Forelimb muscle (tissue), 1 donor: Measurements from ENCODE around the gene GSTO1. TPM values are rescaled to one million over a fixed set of nuclear protein-coding genes. Genes with fewer than 3 reads are reported as not detected.
"Not testable (repeated sequence)": the region's sequence is repeated elsewhere in the genome, so short reads cannot be mapped to it uniquely, and the experiment has no call there.

Experiments used
- DNase-seq: peaks from one replicate; pipeline ENCODE4 v3.0.0-alpha.2; 2013; ENCODE audit warnings: low read depth
- polyA plus RNA-seq: library from polyadenylated mRNA; unstranded; fragments of 120-200 nt; gene quantifications from one replicate; pipeline ENCODE4 v1.2.1, GENCODE V29; 2013; ENCODE audit not compliant: insufficient read length

Gene GSTO1
- polyA plus RNA-seq: 34.6 TPM

DNA sequence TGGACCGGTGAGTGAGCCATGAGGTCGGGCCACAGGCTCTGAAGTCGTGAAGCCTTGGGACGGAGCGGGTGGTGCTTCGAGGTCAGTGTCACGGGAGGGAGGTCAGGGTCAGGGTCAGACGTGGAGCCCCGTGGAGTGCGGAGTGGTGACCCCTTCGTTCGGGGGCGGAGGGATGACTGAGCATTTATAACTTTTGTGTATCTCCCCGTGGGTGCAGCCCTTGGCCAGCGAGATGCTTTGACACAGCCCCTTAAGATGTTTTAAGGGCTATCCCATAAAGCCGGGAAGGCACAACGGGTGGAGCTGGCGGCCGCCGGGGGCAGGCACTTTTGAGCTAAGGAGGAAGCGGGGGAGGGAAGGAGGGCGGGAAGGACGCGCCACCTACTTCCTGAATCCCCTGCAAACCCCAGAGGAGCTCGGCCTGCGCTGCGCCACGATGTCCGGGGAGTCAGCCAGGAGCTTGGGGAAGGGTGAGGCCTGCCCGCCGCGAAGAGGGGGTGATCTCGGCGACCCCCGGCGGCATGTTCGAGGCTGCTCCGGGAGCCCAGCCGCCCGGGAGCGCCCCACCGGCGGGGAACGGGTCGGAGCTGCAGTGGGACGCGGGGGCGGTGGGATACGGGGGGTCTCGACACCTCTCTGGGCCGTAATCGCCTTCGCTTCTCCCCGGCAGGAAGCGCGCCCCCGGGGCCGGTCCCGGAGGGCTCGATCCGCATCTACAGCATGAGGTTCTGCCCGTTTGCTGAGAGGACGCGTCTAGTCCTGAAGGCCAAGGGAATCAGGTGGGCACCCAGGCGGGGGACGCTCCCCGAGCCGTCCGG, at the start of gene GSTO1:
Gene GSTO1 (plus strand): TSS at position 400 of the 818 bp plus-strand sequence. CDS start 37 bp downstream, at position 437.
- no peak for DNase-seq

DNA sequence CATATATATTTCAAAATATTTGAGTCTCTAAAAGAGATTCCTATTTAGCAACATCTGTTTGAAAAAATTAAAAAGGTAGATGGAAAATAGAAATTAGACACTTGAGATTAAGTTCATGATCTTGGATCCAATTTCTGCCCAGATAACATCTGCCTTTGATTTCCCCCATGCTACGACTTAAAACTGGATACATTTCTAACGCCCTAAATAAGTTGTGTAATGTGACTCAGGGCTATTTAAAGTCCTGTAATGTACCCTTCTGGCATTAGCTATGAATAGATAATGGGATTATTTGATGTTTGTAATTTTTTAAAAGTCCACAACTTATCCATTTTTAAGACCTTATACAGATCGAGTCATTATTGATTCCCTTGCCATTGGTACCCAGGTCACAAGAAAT, 46.0 kb upstream of the GSTO1 start:
- no peak for DNase-seq

DNA sequence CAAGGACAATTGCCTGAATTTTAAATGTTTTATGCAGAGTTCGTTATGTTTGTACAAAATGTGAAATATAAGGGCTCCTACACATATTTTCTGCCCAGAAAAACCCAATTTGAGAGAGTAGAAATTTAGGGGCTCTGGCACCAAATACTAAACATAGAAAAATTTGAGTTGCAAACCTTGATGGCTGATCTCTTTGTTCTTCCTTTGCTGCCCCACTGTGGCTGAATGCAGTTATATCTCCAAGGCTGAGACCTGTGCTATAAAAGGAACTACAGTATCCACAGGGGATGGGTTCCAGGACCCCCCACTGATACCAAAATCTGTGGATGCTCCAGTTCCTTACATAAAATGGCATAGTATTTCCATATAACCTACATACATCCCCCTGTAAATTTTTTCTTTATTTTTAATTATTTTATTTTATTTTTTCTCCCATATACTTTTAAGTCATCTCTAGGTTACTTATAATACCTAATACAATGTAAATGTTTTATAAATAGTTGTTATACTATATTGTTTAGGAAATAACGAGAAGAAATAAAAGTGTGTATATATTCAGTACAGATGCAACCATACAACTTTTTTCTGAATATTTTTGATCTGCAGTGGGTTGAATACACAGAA, 45.0 kb upstream of the GSTO1 start:
- DNase-seq: no peak

DNA sequence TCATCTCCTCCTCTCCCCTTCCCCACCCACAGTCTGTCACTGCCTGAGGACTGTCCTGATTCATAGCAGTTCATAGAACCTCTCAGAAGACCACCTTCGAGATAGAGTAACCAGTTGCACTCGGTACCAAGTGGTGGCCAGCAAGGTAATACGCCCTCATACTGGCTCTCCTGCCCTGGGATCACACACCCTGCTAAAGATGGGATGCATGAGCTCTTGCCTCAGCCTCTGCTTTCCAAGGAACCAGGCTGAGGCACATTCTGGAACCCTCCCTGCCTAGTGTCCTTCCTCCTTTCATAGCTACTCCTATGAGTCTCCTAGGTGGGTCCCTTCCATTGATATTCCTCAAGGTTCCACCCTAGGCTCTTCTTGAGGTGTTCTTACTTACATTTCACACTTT, 38.1 kb upstream of the GSTO1 start:
- DNase-seq: no peak

DNA sequence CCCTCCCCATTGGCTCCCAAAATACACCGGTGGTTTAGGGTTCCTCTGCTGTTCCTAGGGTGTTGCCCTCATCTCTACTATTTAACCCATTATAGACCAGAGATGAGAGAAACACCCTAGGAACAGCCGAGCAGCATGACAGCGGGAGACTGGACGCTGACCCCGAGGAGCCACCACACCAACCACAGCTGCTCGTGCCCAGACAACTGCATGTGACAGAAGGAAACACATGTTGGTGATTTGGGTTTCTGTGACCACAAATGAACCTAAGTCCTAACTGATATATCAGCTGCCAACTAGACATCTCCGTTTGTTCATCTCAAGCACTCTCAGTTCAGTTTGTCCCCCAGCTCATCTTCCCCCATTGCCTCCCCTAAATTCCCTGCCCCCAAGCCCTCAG, 35.9 kb upstream of the GSTO1 start:
- DNase-seq: no peak

DNA sequence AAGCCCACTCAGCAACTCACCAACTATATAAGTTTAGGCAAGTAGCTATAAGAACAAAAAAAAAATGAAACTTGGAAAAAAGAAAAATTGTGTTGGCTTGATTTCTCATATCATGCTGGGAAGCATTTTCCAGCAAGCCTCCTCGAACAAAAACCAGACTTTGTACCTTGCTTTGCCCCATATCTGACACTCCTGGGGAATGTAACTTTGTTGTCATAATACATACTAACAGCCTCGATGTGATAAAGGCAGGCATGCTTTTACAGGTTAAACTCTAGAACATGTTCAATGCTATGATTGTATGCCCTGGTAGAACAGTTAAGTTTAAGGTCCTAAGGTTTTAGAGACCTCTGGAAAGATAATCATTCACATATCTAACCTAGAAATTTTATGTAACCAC, 34.2 kb upstream of the GSTO1 start:
- DNase-seq: no peak

DNA sequence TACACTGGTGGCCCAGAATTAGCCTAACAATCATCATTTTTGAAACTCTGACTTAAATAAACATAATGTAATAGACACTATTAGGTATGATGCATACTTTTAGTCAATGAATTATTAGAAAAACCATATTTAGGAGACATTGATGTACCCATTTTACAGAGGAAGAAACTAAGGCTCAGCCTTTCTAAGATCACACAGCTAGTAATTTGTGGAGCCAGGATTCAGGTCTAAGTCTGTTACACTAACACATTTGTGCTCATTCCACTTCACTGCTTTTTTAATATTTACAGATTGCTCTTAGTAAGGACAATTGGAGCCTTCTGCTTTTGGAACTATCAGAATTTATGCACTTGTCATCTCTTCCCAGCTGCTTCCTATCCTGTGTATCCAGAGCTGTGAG, 31.4 kb upstream of the GSTO1 start:
- DNase-seq: no peak

DNA sequence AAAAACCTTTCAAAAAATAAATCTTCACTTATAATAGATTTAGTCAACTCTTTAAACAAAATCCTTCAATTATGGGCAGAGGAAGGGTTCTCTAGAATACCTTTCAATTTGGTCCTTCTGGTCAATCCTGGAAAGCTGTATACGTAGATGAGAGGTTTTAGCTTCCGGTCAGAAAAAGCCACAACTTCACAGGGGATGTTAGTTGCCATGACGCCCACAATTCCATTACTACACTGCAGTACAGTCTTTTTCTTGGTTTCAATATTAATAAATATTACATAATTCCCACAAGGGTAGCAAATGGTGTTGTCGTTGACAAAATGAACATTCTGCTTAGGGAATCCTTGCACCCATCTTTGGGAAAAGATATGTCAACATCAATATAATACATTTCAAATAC, 24.2 kb upstream of the GSTO1 start:
- DNase-seq: no peak

DNA sequence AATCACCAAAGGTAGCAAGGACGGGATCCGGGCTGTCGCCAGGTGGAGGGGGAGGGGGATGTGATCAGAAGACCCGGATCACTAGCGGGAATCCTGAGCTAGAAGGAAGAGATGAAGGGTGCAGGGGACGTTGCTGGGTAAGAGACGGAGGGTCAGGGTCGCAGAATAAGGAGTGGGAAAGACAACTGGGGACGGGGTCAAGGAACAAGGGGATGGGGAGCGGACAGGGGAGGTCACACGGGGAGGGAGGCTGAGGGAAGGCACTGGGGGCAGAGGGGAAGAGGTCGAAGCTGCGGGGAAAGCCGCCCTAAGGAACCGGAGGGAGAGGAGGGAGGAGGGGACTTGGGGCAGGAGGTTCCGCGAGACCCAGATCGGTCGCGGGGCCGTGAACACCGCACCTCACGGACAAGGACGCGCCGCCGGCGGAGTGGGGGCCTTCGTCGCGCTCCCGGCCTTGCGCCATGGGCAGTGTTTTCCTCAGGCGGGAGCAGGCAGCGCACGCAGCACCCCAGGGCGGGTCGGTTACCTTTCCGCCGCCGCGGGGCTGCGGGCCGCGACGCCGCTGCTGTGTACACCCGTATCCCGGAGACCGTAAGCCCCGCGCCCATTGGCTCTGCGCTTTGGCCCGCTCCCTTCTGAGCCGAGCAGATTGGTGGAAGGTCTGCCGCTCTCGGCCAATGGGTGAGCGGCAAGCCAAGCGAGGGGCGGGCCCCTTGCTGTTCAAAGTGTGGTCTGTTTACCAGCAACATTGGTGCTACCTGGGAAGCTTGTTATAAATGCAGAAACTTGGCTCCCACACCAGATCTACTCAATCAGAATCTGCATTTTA, 22.7 kb upstream of the GSTO1 start, which contains the start of gene CFAP43:
Gene CFAP43 (minus strand): TSS at position 581 of the 829 bp plus-strand sequence. CDS start 118 bp downstream, at position 463.
- peak; percentile 78 for DNase-seq

DNA sequence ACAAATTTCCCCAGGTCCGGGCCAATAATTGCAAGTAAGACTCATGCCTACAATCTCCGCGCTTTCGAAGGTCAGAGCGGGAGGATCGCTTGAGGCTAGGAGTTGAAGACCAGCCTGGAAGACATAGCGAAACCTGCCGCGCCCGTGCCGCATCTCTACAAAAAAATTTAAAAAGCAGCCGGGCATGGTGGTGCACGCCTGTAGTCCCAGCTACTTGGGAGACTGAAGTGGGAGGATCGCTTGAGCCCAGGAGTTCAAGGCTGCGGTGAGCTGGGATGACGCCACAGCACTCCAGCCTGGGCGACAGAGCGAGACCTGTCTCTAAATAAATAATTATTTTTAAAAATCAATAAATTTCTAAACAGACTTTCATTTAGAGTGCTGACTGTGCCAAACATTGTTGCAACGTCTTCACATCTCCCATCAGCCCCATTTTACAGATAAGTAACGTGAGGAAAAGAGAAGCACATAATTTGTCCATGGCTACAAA, 22.0 kb upstream of the GSTO1 start:
- DNase-seq: no peak

DNA sequence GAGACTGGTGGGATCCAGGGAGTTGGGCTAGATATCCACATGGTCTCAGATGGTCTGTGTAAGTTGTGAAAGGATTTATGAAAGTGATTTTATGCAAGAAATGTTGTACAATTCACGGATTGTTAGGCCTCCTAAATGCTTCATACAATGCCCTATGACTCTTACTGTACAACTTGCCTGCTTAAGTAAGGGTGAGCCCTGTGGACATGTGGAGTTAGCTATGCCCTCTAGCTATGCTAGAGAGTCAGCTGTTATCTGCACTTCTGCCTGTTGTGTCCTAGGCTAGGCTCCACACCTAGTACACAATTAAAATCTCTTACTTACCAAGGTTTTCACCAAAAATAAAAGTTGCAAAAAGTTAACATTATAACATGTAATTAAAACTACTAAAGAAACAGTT, 20.9 kb upstream of the GSTO1 start:
- no peak for DNase-seq

DNA sequence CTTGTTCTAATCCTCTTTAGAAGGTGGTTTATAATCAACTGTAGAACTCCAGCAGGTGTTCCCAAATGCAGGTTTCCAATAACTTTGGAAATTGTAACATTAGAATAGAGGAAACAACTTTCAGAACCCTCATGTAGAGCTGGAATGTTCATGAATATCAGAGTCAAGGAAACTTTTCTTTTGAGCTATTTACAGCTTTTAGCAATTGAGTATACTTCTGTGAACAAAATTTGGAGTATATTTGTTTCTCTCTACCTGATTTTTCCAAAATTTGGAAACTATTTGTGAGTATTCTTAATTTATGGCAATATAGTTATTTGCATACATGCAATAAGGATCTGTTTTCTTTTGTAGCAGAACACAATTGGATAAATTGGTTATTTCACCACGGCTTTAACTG, 19.8 kb upstream of the GSTO1 start:
- DNase-seq: no peak

DNA sequence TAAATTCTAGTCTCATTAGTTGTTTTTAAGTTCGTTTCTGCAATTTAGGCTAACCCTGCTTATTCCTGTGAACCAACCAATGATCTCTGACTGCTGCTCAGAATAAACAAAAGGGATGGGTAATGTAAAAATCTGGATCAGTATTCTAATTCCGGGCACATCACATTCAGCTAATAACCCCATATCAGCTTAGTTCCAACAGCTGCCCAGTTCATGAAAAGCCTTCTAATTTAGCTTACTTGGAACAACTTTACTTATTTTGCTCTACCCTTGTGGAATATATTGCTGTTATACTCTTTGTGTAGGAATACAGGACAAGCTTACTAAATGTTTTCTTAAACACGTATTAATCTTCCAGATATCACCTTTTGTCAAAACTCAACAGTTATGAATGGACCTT, 18.9 kb upstream of the GSTO1 start:
- DNase-seq: no peak

DNA sequence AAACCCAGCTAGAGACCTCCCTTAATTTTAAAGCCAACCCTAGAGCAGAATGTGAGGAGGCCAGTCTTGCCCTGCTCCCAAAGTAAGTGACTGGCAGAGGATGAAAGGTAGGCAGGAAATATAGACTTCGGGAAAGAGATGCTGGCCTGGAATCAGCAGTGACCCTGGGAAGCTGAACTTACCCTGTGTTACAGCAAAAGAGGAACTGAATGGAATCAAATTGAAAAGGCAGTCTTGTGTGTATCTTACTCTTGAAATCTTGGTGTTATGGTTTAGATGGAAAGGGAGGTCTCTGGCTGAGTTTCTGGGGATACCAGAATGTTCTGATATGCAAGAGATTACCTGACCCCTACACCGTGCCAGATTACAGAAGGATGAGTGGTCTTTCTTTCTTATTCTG, 14.6 kb upstream of the GSTO1 start:
- DNase-seq: no peak

DNA sequence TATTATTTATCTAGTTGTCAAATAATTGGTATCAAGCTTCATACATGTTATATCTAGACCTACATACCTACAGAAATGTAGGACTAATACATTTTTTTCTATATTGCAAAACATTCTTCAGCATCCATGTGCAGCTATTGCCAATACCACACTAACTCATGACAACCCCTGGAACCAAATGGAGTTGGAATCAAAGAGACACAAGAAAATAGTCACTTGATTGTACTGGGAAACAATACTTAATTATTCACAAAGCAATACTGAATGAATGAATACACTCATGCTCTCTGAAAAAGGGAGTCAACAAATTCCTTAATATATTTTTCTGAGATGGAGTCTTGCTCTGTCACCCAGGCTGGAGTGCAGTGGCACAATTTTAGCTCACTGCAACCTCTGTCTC, 12.1 kb upstream of the GSTO1 start:
- DNase-seq: no peak

DNA sequence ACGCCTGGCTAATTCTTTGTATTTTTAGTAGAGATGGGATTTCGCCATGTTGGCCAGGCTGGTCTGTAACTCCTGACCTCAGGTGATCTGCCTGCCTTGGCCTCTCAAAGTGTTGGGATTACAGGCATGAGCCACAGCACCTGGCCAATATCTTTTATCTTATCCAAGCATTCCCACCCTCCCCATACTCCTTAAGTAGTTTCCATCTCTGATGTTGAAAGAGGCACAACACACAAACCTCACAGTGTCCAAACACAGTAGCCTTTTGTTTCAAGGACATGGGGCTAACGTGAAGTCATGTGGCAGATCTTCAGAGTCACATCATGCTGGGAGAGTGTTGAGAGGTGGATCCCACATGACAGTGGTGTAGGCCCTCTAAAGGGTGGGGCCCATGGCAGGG, 11.7 kb upstream of the GSTO1 start:
- not testable (repeated sequence) for DNase-seq

DNA sequence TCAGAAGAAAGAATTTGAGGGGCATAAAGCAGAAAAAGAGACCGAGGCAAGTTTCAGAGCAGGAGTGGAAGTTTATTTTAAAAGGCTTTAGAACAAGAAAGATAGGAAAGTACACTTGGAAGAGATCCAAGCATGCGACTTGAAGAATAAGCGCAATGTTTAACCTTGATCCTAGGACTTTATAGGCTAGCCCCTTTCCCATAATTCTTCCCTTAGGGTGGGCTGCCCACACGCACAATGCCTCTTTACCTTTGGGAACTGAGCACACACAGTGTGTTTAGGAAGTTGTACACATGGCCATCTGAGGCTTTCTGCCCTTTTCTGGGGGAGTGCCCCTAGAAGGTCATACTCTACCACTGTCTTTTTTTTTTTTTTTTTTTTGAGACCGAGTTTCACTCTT, 11.2 kb upstream of the GSTO1 start:
- no peak for DNase-seq

DNA sequence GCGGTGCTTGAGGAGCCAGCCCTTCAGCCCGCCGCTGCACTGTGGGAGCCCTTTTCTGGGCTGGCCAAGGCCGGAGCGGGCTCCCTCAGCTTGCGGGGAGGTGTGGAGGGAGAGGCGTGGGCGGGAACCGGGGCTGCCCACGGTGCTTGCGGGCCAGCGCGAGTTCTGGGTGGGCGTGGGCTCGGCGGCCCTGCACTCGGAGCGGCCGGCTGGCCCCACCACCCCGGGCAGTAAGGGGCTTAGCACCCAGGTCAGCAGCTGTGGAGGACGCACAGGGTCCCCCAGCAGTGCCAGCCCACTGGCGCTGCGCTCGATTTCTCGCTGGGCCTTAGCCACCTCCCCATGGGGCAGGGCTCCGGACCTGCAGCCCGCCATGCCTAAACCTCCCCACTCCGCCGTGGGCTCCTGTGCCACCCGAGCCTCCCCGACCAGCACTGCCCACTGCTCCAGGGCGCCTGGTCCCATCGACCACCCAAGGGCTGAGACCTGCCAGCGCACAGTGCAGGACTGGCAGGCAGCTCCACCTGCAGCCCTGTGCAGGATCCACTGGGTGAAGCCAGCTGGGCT, 9.5 kb upstream of the GSTO1 start:
- no peak for DNase-seq

DNA sequence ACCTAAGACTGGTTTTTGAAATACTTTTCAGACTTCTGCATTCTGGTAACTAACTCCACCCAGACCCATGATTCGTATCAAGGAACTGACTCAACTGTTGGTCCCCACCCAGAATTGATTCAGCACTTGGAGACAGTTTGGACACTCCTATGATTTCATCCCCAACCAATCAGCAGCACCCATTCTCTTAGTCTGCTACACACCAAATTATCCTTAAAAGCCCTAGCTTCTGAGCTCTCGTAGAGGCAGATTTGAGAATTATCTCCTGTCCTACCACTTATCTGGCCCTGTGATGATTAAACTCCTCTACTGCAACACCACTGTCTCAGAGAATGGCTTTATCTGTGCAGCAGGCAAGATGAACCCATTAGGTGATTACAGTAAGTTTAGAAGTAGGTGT, 7.7 kb upstream of the GSTO1 start:
- no peak for DNase-seq

DNA sequence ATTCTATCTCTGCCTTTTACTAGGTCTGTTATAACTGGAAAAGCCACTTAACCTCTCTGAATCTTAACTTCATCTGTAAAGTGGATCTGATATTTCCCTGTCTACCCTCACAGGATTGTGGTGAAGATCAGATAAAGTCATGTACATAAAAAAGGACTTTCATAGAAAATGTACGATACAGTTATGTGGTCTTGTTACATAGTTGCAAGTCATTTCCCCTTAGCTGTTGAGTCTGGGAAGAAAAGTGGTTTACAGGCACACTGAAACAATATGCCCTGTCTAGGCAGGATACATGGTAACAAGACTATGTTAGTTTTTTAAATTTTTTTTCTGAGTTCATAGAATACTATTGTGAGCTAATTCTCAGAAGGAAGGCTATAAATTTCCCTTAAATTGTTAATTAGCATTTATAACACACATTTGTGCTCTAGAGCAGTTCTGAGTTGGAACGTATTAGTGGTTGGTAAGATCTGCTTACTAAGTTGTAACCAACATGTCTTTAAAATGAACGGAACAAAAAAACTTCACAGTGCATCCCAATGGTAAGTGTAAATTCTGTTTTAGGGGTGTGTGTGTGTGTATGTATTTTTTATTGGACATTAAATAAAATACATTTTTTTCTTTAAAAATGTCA, 7.1 kb upstream of the GSTO1 start:
- no peak for DNase-seq

DNA sequence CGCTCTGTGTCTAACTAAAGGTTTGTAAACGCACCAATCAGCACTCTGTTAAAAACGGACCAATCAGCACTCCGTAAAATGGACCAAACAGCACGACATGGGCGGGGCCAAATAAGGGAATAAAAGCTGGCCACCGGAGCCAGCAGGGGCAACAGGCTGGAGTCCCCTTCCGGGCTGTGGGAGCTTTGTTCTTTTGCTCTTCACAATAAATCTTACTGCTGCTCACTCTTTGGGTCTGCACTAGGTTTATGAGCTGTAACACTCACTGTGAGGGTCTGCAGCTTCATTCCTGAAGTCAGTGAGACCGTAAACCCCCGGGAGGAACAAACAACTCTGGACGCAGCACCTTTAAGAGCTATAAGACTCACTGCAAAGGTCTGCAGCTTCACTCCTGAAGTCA, 5.8 kb upstream of the GSTO1 start:
- DNase-seq: not testable (repeated sequence)
